Activated CD8-positive, alpha-beta T cell treated with anti-CD3 and anti-CD28 coated beads for 36 hours (primary cell): Measurements from ENCODE around the gene ETFBKMT. TPM values are rescaled to one million over a fixed set of nuclear protein-coding genes. Genes with fewer than 3 reads are reported as not detected.
A peak's percentile ranks its signal among the peaks of the same experiment; 100 is the strongest.

Experiments
- ATAC-seq: fragments of 200-7000 bp; cut with Tn5 transposase; one replicate; pipeline ENCODE4 v1.10.0; 2021; ENCODE audit warnings: mild to moderate bottlenecking, moderate library complexity
- CTCF ChIA-PET: fragments of 350-600 bp; sonication (Branson Sonifier 250); formaldehyde crosslinking; loops from one replicate; lab custom pipeline; 2021; ENCODE audit warnings: antibody characterized with exemption; lab: Charles Lee
- POLR2A ChIA-PET: fragments of 350-600 bp; sonication (Branson Sonifier 250); formaldehyde crosslinking; loops from one replicate; lab custom pipeline; 2021; ENCODE audit warnings: antibody characterized with exemption; lab: Charles Lee
- DNase-seq: peaks from one replicate; pipeline ENCODE4 v3.0.0-alpha.2; 2020
- H3K27ac Mint-ChIP-seq: one replicate; pipeline ENCODE4 v1.8.0; 2021; ENCODE audit warnings: mild to moderate bottlenecking, mixed read lengths
- H3K27me3 Mint-ChIP-seq: one replicate; pipeline ENCODE4 v1.8.0; 2021; ENCODE audit warnings: mixed read lengths
- H3K36me3 Mint-ChIP-seq: one replicate; pipeline ENCODE4 v1.8.0; 2021; ENCODE audit warnings: low read depth, mixed read lengths
- H3K4me1 Mint-ChIP-seq: one replicate; pipeline ENCODE4 v1.8.0; 2021; ENCODE audit warnings: low read depth, mixed read lengths
- H3K4me3 Mint-ChIP-seq: one replicate; pipeline ENCODE4 v1.8.0; 2021; ENCODE audit warnings: mild to moderate bottlenecking, moderate library complexity, mixed read lengths
- H3K9me3 Mint-ChIP-seq: one replicate; pipeline ENCODE4 v1.8.0; 2021; ENCODE audit warnings: mixed read lengths
- intact Hi-C: fragments of 100-400 bp; cut with micrococcal nuclease; formaldehyde crosslinking; loops from one replicate; pipeline ENCODE4 v1.10.0; 2022
- total RNA-seq, 2 experiments: library from RNA; stranded (reverse); gene quantifications; one replicate each; pipeline ENCODE4 v1.2.3, GENCODE V29; 2021
- TF ChIP-seq, protein P1 (sequence below): fragments of 200-600 bp; IDR thresholded peaks from one replicate; pipeline ENCODE4 v1.8.0; 2022; ENCODE audit warnings: antibody characterized with exemption, mild to moderate bottlenecking

ETFBKMT gene, protein sequence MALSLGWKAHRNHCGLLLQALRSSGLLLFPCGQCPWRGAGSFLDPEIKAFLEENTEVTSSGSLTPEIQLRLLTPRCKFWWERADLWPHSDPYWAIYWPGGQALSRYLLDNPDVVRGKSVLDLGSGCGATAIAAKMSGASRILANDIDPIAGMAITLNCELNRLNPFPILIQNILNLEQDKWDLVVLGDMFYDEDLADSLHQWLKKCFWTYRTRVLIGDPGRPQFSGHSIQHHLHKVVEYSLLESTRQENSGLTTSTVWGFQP
- 1 to 10 TPM in 1 of 2 experiments, under 1 TPM in 1; 0.99 to 1.1 TPM for total RNA-seq

DNA sequence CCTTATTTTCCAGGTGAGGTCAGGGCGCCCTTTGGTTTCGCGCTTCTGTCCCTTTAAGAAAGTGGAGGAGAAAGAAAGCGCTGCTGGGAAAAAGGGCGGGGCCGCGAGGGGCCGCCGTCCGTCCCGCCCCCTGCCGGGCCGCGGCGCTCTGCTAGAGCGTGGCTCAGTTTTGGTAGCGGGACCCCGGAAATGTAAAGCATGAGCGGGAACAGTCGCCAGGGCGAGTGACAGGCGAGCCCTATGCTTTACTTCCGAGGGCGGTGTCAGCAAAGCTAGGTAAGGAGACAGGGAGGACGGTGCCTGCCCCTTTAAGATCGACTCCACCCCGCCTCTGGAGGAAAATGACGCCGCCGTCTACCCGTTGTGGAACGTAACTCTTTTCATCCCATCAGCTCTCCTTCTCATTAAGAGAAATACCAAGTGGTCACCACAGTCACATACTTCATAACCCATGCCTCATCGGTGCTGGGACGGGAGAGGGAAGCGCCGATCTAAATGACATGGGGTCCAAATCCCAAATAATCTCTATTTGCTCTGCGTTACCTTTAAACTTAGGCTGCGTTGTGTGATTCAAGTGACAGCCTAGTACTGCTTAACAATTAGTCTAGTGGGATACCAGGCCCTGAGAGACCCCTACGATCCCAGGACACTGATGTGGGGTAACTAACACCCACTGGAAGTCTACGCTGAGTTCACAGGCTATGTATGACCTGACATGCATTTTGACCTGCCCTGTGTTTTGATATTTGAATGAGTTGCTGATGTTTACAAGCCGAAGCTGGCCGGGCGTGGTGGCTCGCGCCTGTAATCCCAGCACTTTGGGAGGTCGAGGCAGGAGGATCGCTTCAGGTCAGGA, at the start of gene ETFBKMT:
Gene ETFBKMT, plus strand, starts transcription at position 602 of the 856 bp plus-strand sequence. CDS start 2,266 bp downstream, outside the sequence.
- Mint-ChIP-seq H3K27ac (peak within 1 kb of the TSS; percentile 98), H3K9me3 (no peaks in the 10 kb centered on the region), H3K36me3 (peaks cover 2% of the 10 kb centered on the region), H3K27me3 (no peaks in the 10 kb centered on the region), H3K4me3 (peak within 1 kb of the TSS; percentile 92), H3K4me1 (peaks cover 8% of the 10 kb centered on the region)
- ChIA-PET POLR2A (interaction anchor here (0.8 kb wide), 1 partner anchor 305 kb away, joined by 3 read pairs; no protein-coding TSS in a partner anchor), CTCF (interaction anchor here (0.6 to 1.6 kb wide), 6 partner anchors 23 to 653 kb away, joined by 3 to 4 read pairs (median 4); no protein-coding TSS in a partner anchor)
- ATAC-seq = peak; percentile 99
- DNase-seq = peak; percentile 97
- TF ChIP-seq, protein P1, sequence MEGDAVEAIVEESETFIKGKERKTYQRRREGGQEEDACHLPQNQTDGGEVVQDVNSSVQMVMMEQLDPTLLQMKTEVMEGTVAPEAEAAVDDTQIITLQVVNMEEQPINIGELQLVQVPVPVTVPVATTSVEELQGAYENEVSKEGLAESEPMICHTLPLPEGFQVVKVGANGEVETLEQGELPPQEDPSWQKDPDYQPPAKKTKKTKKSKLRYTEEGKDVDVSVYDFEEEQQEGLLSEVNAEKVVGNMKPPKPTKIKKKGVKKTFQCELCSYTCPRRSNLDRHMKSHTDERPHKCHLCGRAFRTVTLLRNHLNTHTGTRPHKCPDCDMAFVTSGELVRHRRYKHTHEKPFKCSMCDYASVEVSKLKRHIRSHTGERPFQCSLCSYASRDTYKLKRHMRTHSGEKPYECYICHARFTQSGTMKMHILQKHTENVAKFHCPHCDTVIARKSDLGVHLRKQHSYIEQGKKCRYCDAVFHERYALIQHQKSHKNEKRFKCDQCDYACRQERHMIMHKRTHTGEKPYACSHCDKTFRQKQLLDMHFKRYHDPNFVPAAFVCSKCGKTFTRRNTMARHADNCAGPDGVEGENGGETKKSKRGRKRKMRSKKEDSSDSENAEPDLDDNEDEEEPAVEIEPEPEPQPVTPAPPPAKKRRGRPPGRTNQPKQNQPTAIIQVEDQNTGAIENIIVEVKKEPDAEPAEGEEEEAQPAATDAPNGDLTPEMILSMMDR = no peak
- intact Hi-C loops = loop anchor here (2.0 to 10.0 kb wide), 6 partner anchors 237 to 1095 kb away; partner anchors contain the start of gene YARS2

DNA sequence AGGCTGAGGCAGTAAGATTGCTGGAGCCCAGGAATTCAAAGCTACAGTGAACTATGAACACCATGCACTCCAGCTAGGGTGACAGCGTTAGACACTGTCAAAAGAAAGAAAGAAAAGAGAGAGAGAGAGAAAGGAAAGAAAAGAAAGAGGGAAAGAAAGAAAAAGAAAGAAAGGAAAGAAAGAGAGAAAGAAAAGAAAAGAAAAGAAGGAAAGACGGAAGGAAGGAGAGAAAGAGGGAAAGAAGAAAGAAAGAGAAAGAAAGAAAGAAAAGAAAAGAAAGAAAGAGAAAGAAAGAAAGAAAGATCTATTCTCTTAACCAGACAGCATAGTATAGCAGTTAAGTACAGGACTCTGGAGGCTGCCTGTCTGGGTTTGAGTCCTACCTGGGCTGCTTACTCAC, 46.7 kb upstream of the ETFBKMT start:
- DNase-seq (no peak), ATAC-seq (no peak)
- intact Hi-C loops = no loop called here
- H3K27ac Mint-ChIP-seq = no peak overlapping the region
- TF ChIP-seq, protein P1 = no peak
- H3K4me3 Mint-ChIP-seq = no peak overlapping the region
- H3K4me1 Mint-ChIP-seq = no peaks in the 10 kb centered on the region
- POLR2A ChIA-PET = no interaction called here
- peaks cover 6% of the 10 kb centered on the region for H3K9me3 Mint-ChIP-seq
- CTCF ChIA-PET = no interaction called here
- no peaks in the 10 kb centered on the region for H3K27me3 Mint-ChIP-seq
- no peaks in the 10 kb centered on the region for H3K36me3 Mint-ChIP-seq

DNA sequence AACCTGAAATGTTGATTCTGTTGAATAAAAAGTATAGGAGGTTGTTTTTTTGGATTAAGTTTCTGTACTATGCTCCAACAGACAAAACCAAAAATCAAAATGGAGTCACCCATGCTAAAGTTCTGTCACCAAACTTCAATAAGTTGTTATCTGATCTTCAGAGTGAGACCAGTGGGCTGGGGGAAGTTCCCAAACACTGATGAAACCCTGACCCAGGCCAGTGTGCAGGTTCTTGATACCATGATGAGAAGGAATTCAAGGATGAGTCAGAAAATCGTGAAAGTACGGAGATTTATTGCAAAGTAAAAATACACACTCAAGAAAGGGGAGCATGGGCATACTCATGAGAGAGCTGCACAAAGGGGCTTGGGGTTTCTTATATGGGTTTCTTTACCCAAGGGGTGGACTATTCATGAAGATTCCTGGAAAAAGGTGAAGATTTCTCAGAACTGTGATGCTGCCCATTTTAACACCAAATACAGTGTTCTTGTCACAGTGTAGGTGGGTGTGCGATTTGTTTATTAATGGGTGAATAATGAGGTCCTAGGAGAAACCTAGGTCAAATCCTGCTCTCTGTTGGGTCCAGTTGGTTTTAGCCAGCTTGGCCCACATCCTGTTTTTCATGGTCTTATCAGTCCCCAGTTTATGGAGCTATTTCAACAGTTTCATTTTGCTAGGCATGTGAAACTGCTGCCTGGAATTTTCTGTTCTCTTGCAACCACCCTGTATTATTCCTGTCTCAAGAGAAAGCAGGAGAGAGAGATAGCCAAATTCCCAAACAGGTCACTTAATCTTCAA, 41.1 kb upstream of the ETFBKMT start:
- intact Hi-C loops = no loop called here
- H3K27me3 Mint-ChIP-seq = peaks cover 6% of the 10 kb centered on the region
- no peaks in the 10 kb centered on the region for H3K36me3 Mint-ChIP-seq
- no peaks in the 10 kb centered on the region for H3K9me3 Mint-ChIP-seq
- no peak overlapping the region for H3K4me3 Mint-ChIP-seq
- POLR2A ChIA-PET = interaction anchor here (0.6 kb wide), 1 partner anchor 399 kb away, joined by 3 read pairs; no protein-coding TSS in a partner anchor
- CTCF ChIA-PET = no interaction called here
- no peak overlapping the region for H3K27ac Mint-ChIP-seq
- DNase-seq (no peak), ATAC-seq (no peak)
- peaks cover 2% of the 10 kb centered on the region for H3K4me1 Mint-ChIP-seq
- TF ChIP-seq, protein P1 = no peak

DNA sequence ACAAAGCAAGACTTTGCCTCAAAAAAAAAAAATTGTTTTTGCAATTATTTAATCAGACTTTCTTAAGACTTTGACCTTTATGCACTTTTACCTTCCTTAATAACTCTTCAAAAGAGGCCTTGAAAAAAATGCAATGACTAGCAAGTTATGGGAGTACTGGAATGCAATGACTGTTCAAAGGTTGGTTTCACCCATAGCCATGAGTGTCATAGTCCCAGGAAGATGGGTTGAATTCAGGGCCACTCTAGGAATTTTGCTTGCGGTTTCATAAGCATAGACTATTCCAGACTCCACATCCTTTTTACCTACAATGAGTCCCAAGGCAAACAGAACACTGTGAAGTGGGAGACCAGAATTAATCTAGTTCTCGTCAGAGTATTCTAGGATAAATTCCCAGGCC, 39.2 kb upstream of the ETFBKMT start:
- POLR2A ChIA-PET = no interaction called here

More for the DNA sequence above, 39.2 kb upstream of the ETFBKMT start:
- DNase-seq = no peak
- Mint-ChIP-seq H3K4me3 (no peak overlapping the region), H3K27me3 (peaks cover 6% of the 10 kb centered on the region), H3K4me1 (peaks cover 2% of the 10 kb centered on the region), H3K9me3 (no peaks in the 10 kb centered on the region), H3K27ac (no peak overlapping the region), H3K36me3 (no peaks in the 10 kb centered on the region)
- intact Hi-C loops = no loop called here
- ATAC-seq = no peak
- TF ChIP-seq, protein P1 = no peak
- CTCF ChIA-PET = no interaction called here
